ENCODE data around the gene CNTNAP2.
"Not testable (repeated sequence)": the region's sequence is repeated elsewhere in the genome, so short reads cannot be mapped to it uniquely, and the experiment has no call there.

CNTNAP2 gene

GRCh38 chr7:146150153-146150552 is 33.6 kb downstream of the CNTNAP2 start:
- no peak overlapping the region for H3K4me3 ChIP-seq (ENCODE audit: low read length)

GRCh38 chr7:146172112-146172511 is 55.5 kb downstream of the CNTNAP2 start:
- no peak overlapping the region for H3K4me3 ChIP-seq (ENCODE audit: low read length)
- no peaks in the 10 kb centered on the region for H3K9me3 ChIP-seq (ENCODE audit: control insufficient read depth, low read depth, low read length)

More at GRCh38 chr7:146150153-146150552, 33.6 kb downstream of the CNTNAP2 start:
- H3K9me3 ChIP-seq (ENCODE audit: control insufficient read depth, low read depth, low read length) = no peaks in the 10 kb centered on the region
- no peaks in the 10 kb centered on the region for H3K27me3 ChIP-seq (ENCODE audit: control insufficient read depth, insufficient read depth, low read length)
- peaks cover 22% of the 10 kb centered on the region for H3K4me1 ChIP-seq (ENCODE audit: control insufficient read depth, low read depth, low read length)
- no peak overlapping the region for H3K27ac ChIP-seq (ENCODE audit: low read length)
- no peak overlapping the region for H3K9ac ChIP-seq (ENCODE audit: low read length)
- no peaks in the 10 kb centered on the region for H3K36me3 ChIP-seq (ENCODE audit: control insufficient read depth, low read depth, low read length)

GRCh38 chr7:146175716-146176115 is 59.1 kb downstream of the CNTNAP2 start:
- Histone ChIP-seq H3K9me3 (ENCODE audit: control insufficient read depth, low read depth, low read length) (no peaks in the 10 kb centered on the region), H3K27me3 (ENCODE audit: control insufficient read depth, insufficient read depth, low read length) (no peaks in the 10 kb centered on the region), H3K27ac (ENCODE audit: low read length) (no peak overlapping the region), H3K36me3 (ENCODE audit: control insufficient read depth, low read depth, low read length) (no peaks in the 10 kb centered on the region), H3K4me1 (ENCODE audit: control insufficient read depth, low read depth, low read length) (peaks cover 5% of the 10 kb centered on the region), H3K9ac (ENCODE audit: low read length) (no peak overlapping the region), H3K4me3 (ENCODE audit: low read length) (no peak overlapping the region)

More at GRCh38 chr7:146172112-146172511, 55.5 kb downstream of the CNTNAP2 start:
- H3K4me1 ChIP-seq (ENCODE audit: control insufficient read depth, low read depth, low read length) = peaks cover 5% of the 10 kb centered on the region
- no peak overlapping the region for H3K27ac ChIP-seq (ENCODE audit: low read length)
- H3K36me3 ChIP-seq (ENCODE audit: control insufficient read depth, low read depth, low read length) = no peaks in the 10 kb centered on the region
- no peak overlapping the region for H3K9ac ChIP-seq (ENCODE audit: low read length)
- no peaks in the 10 kb centered on the region for H3K27me3 ChIP-seq (ENCODE audit: control insufficient read depth, insufficient read depth, low read length)

DNA sequence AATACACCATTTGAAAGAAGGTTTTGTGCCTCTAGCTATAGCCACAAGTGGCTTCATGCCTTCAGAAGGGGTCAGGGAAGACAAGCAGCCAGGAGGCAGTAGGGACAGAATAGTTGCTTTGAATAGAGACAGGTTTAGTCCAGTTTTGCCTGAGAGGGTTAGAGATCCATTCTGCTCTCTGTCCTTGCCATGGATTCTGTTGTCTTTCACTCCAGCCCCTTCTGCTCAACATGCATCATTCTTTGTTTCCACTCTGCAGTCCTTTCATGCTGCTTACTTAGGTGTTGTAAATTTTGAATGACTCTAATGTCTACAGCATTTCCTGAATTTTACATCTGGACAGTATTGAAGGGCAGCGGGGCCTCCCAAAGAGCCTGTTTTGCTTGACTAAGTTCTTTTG is 60.3 kb downstream of the CNTNAP2 start:
- Histone ChIP-seq H3K27me3 (ENCODE audit: control insufficient read depth, insufficient read depth, low read length) (no peaks in the 10 kb centered on the region), H3K4me3 (ENCODE audit: low read length) (no peak overlapping the region), H3K36me3 (ENCODE audit: control insufficient read depth, low read depth, low read length) (no peaks in the 10 kb centered on the region), H3K4me1 (ENCODE audit: control insufficient read depth, low read depth, low read length) (peaks cover 5% of the 10 kb centered on the region), H3K9me3 (ENCODE audit: control insufficient read depth, low read depth, low read length) (no peaks in the 10 kb centered on the region), H3K27ac (ENCODE audit: low read length) (no peak overlapping the region), H3K9ac (ENCODE audit: low read length) (no peak overlapping the region)

- Histone ChIP-seq H3K36me3 (ENCODE audit: control insufficient read depth, low read depth, low read length) (no peaks in the 10 kb centered on the region), H3K9me3 (ENCODE audit: control insufficient read depth, low read depth, low read length) (no peaks in the 10 kb centered on the region), H3K4me3 (ENCODE audit: low read length) (no peak overlapping the region), H3K27me3 (ENCODE audit: control insufficient read depth, insufficient read depth, low read length) (no peaks in the 10 kb centered on the region), H3K4me1 (ENCODE audit: control insufficient read depth, low read depth, low read length) (peaks cover 5% of the 10 kb centered on the region), H3K27ac (ENCODE audit: low read length) (no peak overlapping the region), H3K9ac (ENCODE audit: low read length) (no peak overlapping the region)
Observed at GRCh38 chr7:146177301-146177700, 60.7 kb downstream of the CNTNAP2 start.

DNA sequence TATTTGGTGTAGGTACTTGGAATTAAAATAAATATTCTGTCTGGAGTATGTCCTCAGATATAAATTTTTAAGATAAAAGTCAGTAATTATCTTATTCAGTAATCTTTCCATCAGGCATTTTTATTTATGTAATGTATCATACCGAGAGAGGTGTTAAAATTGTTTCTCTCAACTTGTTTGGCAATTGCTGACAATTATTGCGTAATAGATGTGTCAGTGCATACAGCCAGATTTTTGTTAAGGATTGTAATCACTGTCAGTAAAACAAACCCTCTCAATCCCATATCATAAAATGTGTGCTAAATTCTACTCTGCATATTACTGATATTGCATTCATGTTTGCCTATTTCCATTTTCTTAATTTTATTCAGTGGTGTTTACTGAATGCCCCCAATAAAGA is 69.2 kb downstream of the CNTNAP2 start:
- Histone ChIP-seq H3K27me3 (ENCODE audit: control insufficient read depth, insufficient read depth, low read length) (no peaks in the 10 kb centered on the region), H3K36me3 (ENCODE audit: control insufficient read depth, low read depth, low read length) (no peaks in the 10 kb centered on the region), H3K27ac (ENCODE audit: low read length) (no peak overlapping the region), H3K9ac (ENCODE audit: low read length) (no peak overlapping the region), H3K9me3 (ENCODE audit: control insufficient read depth, low read depth, low read length) (peaks cover 7% of the 10 kb centered on the region), H3K4me3 (ENCODE audit: low read length) (no peak overlapping the region), H3K4me1 (ENCODE audit: control insufficient read depth, low read depth, low read length) (no peaks in the 10 kb centered on the region)

GRCh38 chr7:146191428-146191827 is 74.8 kb downstream of the CNTNAP2 start:
- H3K36me3 ChIP-seq (ENCODE audit: control insufficient read depth, low read depth, low read length); H3K27me3 ChIP-seq (ENCODE audit: control insufficient read depth, insufficient read depth, low read length); H3K27ac ChIP-seq (ENCODE audit: low read length); H3K4me3 ChIP-seq (ENCODE audit: low read length); H3K4me1 ChIP-seq (ENCODE audit: control insufficient read depth, low read depth, low read length); H3K9ac ChIP-seq (ENCODE audit: low read length): not testable (repeated sequence)
- peaks cover 12% of the 10 kb centered on the region for H3K9me3 ChIP-seq (ENCODE audit: control insufficient read depth, low read depth, low read length)

- no peaks in the 10 kb centered on the region for H3K4me1 ChIP-seq (ENCODE audit: control insufficient read depth, low read depth, low read length)
- no peaks in the 10 kb centered on the region for H3K36me3 ChIP-seq (ENCODE audit: control insufficient read depth, low read depth, low read length)
- no peak overlapping the region for H3K27ac ChIP-seq (ENCODE audit: low read length)
- H3K4me3 ChIP-seq (ENCODE audit: low read length) = no peak overlapping the region
- no peaks in the 10 kb centered on the region for H3K27me3 ChIP-seq (ENCODE audit: control insufficient read depth, insufficient read depth, low read length)
- no peaks in the 10 kb centered on the region for H3K9me3 ChIP-seq (ENCODE audit: control insufficient read depth, low read depth, low read length)
- H3K9ac ChIP-seq (ENCODE audit: low read length) = no peak overlapping the region
Observed at GRCh38 chr7:146201945-146202344, 85.3 kb downstream of the CNTNAP2 start.

GRCh38 chr7:146206270-146206669 is 89.7 kb downstream of the CNTNAP2 start:
- no peaks in the 10 kb centered on the region for H3K4me1 ChIP-seq (ENCODE audit: control insufficient read depth, low read depth, low read length)
- H3K27me3 ChIP-seq (ENCODE audit: control insufficient read depth, insufficient read depth, low read length) = no peaks in the 10 kb centered on the region
- H3K9me3 ChIP-seq (ENCODE audit: control insufficient read depth, low read depth, low read length) = no peaks in the 10 kb centered on the region
- no peak overlapping the region for H3K9ac ChIP-seq (ENCODE audit: low read length)
- no peak overlapping the region for H3K27ac ChIP-seq (ENCODE audit: low read length)
- H3K4me3 ChIP-seq (ENCODE audit: low read length) = no peak overlapping the region
- H3K36me3 ChIP-seq (ENCODE audit: control insufficient read depth, low read depth, low read length) = no peaks in the 10 kb centered on the region

GRCh38 chr7:146208492-146208891 is 91.9 kb downstream of the CNTNAP2 start:
- Histone ChIP-seq H3K9me3 (ENCODE audit: control insufficient read depth, low read depth, low read length) (no peaks in the 10 kb centered on the region), H3K27me3 (ENCODE audit: control insufficient read depth, insufficient read depth, low read length) (no peaks in the 10 kb centered on the region), H3K9ac (ENCODE audit: low read length) (no peak overlapping the region), H3K4me1 (ENCODE audit: control insufficient read depth, low read depth, low read length) (no peaks in the 10 kb centered on the region), H3K36me3 (ENCODE audit: control insufficient read depth, low read depth, low read length) (no peaks in the 10 kb centered on the region), H3K4me3 (ENCODE audit: low read length) (no peak overlapping the region), H3K27ac (ENCODE audit: low read length) (no peak overlapping the region)

DNA sequence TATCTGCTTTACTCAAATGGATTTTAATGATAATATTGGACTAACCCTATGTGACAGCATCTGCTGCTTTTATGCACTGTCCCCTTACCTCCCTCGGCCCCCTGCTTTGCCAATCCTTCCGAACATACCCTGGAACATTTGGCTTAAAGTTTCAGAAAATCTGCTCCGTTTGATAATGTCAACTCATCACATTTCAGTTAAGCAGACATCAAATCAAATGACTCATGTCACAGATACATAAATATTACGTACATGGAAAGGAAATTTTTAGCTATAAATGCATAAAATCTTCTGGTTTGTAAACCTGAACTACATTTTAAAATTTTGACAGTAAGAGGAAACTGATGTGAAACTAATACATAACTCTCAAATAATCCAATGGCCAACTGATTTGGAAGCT is 98.2 kb downstream of the CNTNAP2 start:
- H3K9ac ChIP-seq (ENCODE audit: low read length) = no peak overlapping the region
- no peak overlapping the region for H3K4me3 ChIP-seq (ENCODE audit: low read length)
- H3K4me1 ChIP-seq (ENCODE audit: control insufficient read depth, low read depth, low read length) = no peaks in the 10 kb centered on the region
- H3K27me3 ChIP-seq (ENCODE audit: control insufficient read depth, insufficient read depth, low read length) = no peaks in the 10 kb centered on the region
- H3K27ac ChIP-seq (ENCODE audit: low read length) = no peak overlapping the region
- H3K9me3 ChIP-seq (ENCODE audit: control insufficient read depth, low read depth, low read length) = no peaks in the 10 kb centered on the region
- H3K36me3 ChIP-seq (ENCODE audit: control insufficient read depth, low read depth, low read length) = no peaks in the 10 kb centered on the region

DNA sequence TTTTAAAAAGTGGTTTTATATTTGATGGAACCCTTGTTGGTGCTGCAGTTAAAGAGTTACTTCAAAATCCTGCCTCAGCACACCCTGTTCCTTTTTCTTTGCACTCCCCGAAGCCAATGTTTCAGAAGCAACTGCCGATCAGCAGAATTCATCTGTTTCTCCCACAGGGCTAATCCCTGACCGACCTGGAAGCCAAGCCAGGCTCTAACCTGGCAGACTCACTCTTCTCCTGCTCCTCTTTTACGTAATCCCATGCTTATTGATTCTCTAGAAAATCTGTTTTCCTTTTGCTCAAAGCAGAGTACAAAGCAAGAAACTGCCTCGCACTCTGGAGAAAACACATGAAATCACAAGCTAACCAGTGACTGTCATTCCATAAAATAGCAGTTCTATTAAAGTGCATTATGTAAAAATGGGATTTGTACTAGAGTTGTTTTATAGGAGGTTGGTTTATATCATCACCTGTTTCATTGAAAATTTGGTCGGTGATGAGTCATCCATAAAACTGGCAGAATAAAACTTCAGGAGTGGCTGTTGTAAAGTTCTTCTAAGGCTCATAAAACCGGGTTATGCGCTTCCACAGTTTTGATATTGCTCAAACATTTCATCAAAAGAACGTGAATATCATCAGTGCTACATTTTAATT is 99.9 kb downstream of the CNTNAP2 start:
- no peak overlapping the region for H3K4me3 ChIP-seq (ENCODE audit: low read length)
- no peaks in the 10 kb centered on the region for H3K9me3 ChIP-seq (ENCODE audit: control insufficient read depth, low read depth, low read length)
- no peaks in the 10 kb centered on the region for H3K36me3 ChIP-seq (ENCODE audit: control insufficient read depth, low read depth, low read length)
- no peak overlapping the region for H3K27ac ChIP-seq (ENCODE audit: low read length)
- H3K9ac ChIP-seq (ENCODE audit: low read length) = no peak overlapping the region
- no peaks in the 10 kb centered on the region for H3K4me1 ChIP-seq (ENCODE audit: control insufficient read depth, low read depth, low read length)
- H3K27me3 ChIP-seq (ENCODE audit: control insufficient read depth, insufficient read depth, low read length) = no peaks in the 10 kb centered on the region
